CMK (cell line): ENCODE measurements around the gene MUC21.
"Not testable (repeated sequence)": the region's sequence is repeated elsewhere in the genome, so short reads cannot be mapped to it uniquely, and the experiment has no call there.

ENCODE experiments used
- DNase-seq: peaks from one replicate; pipeline ENCODE4 v3.0.0-alpha.2; 2010; ENCODE audit warnings: low read depth

Gene MUC21

GRCh38 chr6:31008165-31008564, 24.6 kb downstream of the MUC21 start:
- no peak for DNase-seq

- no peak for DNase-seq
Observed at GRCh38 chr6:31009731-31010130, 26.2 kb downstream of the MUC21 start.

GRCh38 chr6:31010393-31011060, 27.0 kb downstream of the MUC21 start, which contains the start of gene MUC22:
MUC22 (plus strand) TSS chr6:31010474; CDS start chr6:31010707, 233 bp downstream.
- DNase-seq: no peak

GRCh38 chr6:31011153-31011552, 27.6 kb downstream of the MUC21 start:
- no peak for DNase-seq

GRCh38 chr6:31016659-31017299, 33.3 kb downstream of the MUC21 start:
- DNase-seq: no peak

GRCh38 chr6:31017436-31017835, 33.9 kb downstream of the MUC21 start:
- not testable (repeated sequence) for DNase-seq

GRCh38 chr6:31020057-31020456, 36.5 kb downstream of the MUC21 start:
- DNase-seq: no peak

GRCh38 chr6:31020631-31021255, 37.2 kb downstream of the MUC21 start:
- DNase-seq: not testable (repeated sequence)

GRCh38 chr6:31021705-31022531, 38.4 kb downstream of the MUC21 start:
- DNase-seq: not testable (repeated sequence)

- no peak for DNase-seq
Observed at GRCh38 chr6:31025595-31025994, 42.1 kb downstream of the MUC21 start.

- no peak for DNase-seq
Observed at GRCh38 chr6:31031095-31031494, 47.6 kb downstream of the MUC21 start.

GRCh38 chr6:31033075-31033474, 49.6 kb downstream of the MUC21 start:
- DNase-seq: no peak

GRCh38 chr6:31035862-31036497, 52.5 kb downstream of the MUC21 start:
- no peak for DNase-seq

- no peak for DNase-seq
Observed at GRCh38 chr6:31037169-31037568, 53.7 kb downstream of the MUC21 start.

- DNase-seq: no peak
Observed at GRCh38 chr6:31037682-31038081, 54.2 kb downstream of the MUC21 start.

GRCh38 chr6:31038559-31038958, 55.0 kb downstream of the MUC21 start:
- DNase-seq: no peak
